Measurements from ENCODE around the gene TCEA3. TPM values are rescaled to one million over a fixed set of nuclear protein-coding genes. Genes with fewer than 3 reads are reported as not detected.

The TCEA3 gene
- total and polyA plus RNA-seq, 2 experiments from 2014 or later, result not detected

DNA sequence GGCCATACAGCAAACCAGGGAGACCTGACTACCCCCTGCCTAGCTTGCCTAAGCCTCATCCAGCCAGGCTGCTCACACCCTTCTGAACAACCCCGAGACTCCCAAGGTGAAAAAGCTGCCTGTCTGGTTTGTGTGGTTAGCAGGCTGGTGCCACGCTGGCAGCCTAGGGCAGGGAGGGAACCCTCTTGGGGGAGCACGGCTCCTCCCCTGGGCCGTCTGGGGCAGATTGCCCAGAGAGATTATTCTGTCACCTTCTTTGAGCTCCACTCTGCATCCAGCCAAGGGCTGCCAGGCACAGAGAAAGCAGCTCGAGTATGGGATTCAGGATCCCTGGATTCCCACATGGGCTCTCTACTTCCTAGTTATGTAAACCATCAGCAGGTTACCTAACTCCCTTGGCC lies 27.5 kb upstream of the TCEA3 start (continued):
- TF ChIP-seq, protein P1, sequence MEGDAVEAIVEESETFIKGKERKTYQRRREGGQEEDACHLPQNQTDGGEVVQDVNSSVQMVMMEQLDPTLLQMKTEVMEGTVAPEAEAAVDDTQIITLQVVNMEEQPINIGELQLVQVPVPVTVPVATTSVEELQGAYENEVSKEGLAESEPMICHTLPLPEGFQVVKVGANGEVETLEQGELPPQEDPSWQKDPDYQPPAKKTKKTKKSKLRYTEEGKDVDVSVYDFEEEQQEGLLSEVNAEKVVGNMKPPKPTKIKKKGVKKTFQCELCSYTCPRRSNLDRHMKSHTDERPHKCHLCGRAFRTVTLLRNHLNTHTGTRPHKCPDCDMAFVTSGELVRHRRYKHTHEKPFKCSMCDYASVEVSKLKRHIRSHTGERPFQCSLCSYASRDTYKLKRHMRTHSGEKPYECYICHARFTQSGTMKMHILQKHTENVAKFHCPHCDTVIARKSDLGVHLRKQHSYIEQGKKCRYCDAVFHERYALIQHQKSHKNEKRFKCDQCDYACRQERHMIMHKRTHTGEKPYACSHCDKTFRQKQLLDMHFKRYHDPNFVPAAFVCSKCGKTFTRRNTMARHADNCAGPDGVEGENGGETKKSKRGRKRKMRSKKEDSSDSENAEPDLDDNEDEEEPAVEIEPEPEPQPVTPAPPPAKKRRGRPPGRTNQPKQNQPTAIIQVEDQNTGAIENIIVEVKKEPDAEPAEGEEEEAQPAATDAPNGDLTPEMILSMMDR (conservative IDR thresholded peaks at IDR 0.05; ENCODE audit: low read depth in 2 of 2), result no peak
- TF ChIP-seq EZH2 (IDR thresholded peaks at IDR 0.05; ENCODE audit: low read depth, unreplicated experiment) (no peak), JUNB (IDR thresholded peaks at IDR 0.05; ENCODE audit: unreplicated experiment) (no peak), STAT1 (IDR thresholded peaks at IDR 0.05; ENCODE audit: unreplicated experiment) (no peak)
- TF ChIP-seq, protein P2, sequence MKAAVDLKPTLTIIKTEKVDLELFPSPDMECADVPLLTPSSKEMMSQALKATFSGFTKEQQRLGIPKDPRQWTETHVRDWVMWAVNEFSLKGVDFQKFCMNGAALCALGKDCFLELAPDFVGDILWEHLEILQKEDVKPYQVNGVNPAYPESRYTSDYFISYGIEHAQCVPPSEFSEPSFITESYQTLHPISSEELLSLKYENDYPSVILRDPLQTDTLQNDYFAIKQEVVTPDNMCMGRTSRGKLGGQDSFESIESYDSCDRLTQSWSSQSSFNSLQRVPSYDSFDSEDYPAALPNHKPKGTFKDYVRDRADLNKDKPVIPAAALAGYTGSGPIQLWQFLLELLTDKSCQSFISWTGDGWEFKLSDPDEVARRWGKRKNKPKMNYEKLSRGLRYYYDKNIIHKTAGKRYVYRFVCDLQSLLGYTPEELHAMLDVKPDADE (IDR thresholded peaks at IDR 0.05), result no peak

DNA sequence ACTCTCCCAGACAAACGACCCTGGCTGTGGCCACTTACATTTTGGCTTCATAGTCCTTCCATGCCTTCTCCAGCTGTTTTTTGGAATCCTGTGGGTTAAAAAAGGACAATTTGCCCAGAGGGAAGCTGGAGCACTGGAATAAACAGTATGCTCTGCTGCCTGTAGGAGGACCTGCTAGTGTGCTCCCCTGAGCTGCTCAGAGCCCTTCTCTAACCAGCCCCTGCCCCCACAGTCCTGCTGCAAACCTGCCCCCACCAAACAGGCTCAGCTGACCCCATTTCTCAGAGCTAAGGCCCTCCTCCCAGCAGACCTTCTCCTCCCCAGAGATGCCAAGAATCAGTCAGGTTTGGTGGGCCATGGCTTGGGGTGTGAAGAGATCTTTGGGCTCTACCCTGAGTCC lies 26.9 kb upstream of the TCEA3 start:
- Histone ChIP-seq H3K4me1 (ENCODE audit: insufficient read depth) (no peaks in the 10 kb centered on the region), H3K4me2 (no peak overlapping the region), H2AFZ (no peak overlapping the region), H3K4me3 (no peak overlapping the region), H3K36me3 (ENCODE audit: insufficient read depth) (0 out of 2 replicates have a peak, but pooled peaks cover 4% of the 10 kb centered on the region), H4K20me1 (replicated peaks; ENCODE audit: insufficient read depth) (peaks cover 11% of the 10 kb centered on the region), H3K9me2 (ENCODE audit: insufficient read depth) (no peaks in the 10 kb centered on the region), H3K27me3 (ENCODE audit: insufficient read depth) (no peaks in the 10 kb centered on the region), H3K79me2 (replicated peaks; ENCODE audit: insufficient read depth) (no peaks in the 10 kb centered on the region), H3K27ac (ENCODE audit: low read depth) (no peak overlapping the region), H3F3A (replicated peaks; ENCODE audit: low read depth) (no peaks in the 10 kb centered on the region)
- peaks cover 15% of the 10 kb centered on the region for H3K36me3 Mint-ChIP-seq (ENCODE audit: low read depth)
- H3K9me3 Mint-ChIP-seq, result no peaks in the 10 kb centered on the region
- ATAC-seq, result no peak
- no peak for DNase-seq (ENCODE audit: low spot score)
- H3K4me1 Mint-ChIP-seq, result no peaks in the 10 kb centered on the region
- H3K27me3 Mint-ChIP-seq (ENCODE audit: insufficient read depth, low read depth, poor library complexity), result peaks cover 2% of the 10 kb centered on the region
- H3K27ac Mint-ChIP-seq, result peak overlapping the region; percentile 30; the same call in 1 of the 2 replicates
- H3K4me3 Mint-ChIP-seq, result no peak overlapping the region
- TF ChIP-seq, protein P2 (IDR thresholded peaks at IDR 0.05), result no peak
- no peak for TF ChIP-seq JUNB (IDR thresholded peaks at IDR 0.05; ENCODE audit: unreplicated experiment)

DNA sequence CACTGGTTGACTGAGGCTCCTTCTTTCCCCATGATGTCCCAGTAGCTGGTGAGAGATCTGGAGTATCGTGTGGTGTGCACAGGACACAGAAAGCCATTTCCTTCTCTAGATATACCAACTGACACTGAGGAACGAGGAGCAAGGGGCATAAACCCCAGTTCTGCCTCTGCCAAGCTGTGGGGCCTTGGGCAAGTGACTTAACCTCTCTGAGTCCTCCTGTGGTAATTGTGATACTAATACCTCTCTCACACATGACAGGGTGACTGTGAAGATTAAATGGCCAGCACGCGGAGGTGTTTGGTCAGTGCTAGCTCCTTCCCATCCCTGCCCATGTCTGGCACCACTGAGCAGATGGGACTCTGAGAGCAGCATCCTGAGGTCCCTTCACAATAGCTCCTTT lies 26.3 kb upstream of the TCEA3 start:
- Mint-ChIP-seq H3K27ac (no peak overlapping the region), H3K27me3 (ENCODE audit: insufficient read depth, low read depth, poor library complexity) (no peaks in the 10 kb centered on the region), H3K4me1 (no peaks in the 10 kb centered on the region), H3K4me3 (no peak overlapping the region), H3K36me3 (ENCODE audit: low read depth) (peaks cover 15% of the 10 kb centered on the region), H3K9me3 (no peaks in the 10 kb centered on the region)
- no peak overlapping the region for H3K27ac ChIP-seq (ENCODE audit: low read depth)
- no peak overlapping the region for H2AFZ ChIP-seq
- H3K4me3 ChIP-seq, result no peak overlapping the region
- no peak for DNase-seq (ENCODE audit: low spot score)
- H3K4me2 ChIP-seq, result no peak overlapping the region
- H4K20me1 ChIP-seq (replicated peaks; ENCODE audit: insufficient read depth), result peaks cover 11% of the 10 kb centered on the region
- no peaks in the 10 kb centered on the region for H3K27me3 ChIP-seq (ENCODE audit: insufficient read depth)
- no peaks in the 10 kb centered on the region for H3K9me2 ChIP-seq (ENCODE audit: insufficient read depth)
- no peaks in the 10 kb centered on the region for H3K4me1 ChIP-seq (ENCODE audit: insufficient read depth)
- TF ChIP-seq, protein P1 (conservative IDR thresholded peaks at IDR 0.05; ENCODE audit: low read depth in 2 of 2), result no peak
- H3K36me3 ChIP-seq (ENCODE audit: insufficient read depth), result 0 out of 2 replicates have a peak, but pooled peaks cover 4% of the 10 kb centered on the region
- no peaks in the 10 kb centered on the region for H3K79me2 ChIP-seq (replicated peaks; ENCODE audit: insufficient read depth)
- no peak for ATAC-seq
- no peaks in the 10 kb centered on the region for H3F3A ChIP-seq (replicated peaks; ENCODE audit: low read depth)
